ENCODE data around the gene MTX1.
"Not testable (repeated sequence)": the region's sequence is repeated elsewhere in the genome, so short reads cannot be mapped to it uniquely, and the experiment has no call there.

The MTX1 gene

GRCh38 chr1:155207806-155208540, 522 bp upstream of the MTX1 start, which contains the start of gene THBS3:
THBS3 (minus strand) TSS chr1:155207897; CDS start chr1:155207876, 21 bp downstream.
- no peak for DNase-seq (ENCODE audit: low read depth)

GRCh38 chr1:155209312-155209721, 822 bp downstream of the MTX1 start:
- no peak for DNase-seq (ENCODE audit: low read depth)

GRCh38 chr1:155210314-155211104, 2.0 kb downstream of the MTX1 start:
- DNase-seq (ENCODE audit: low read depth): no peak

GRCh38 chr1:155211381-155212050, 3.0 kb downstream of the MTX1 start:
- DNase-seq (ENCODE audit: low read depth): not testable (repeated sequence)

- not testable (repeated sequence) for DNase-seq (ENCODE audit: low read depth)
Measured at GRCh38 chr1:155212051-155212440, 3.6 kb downstream of the MTX1 start.

GRCh38 chr1:155214702-155215101, 6.2 kb downstream of the MTX1 start:
- DNase-seq (ENCODE audit: low read depth): not testable (repeated sequence)

DNA sequence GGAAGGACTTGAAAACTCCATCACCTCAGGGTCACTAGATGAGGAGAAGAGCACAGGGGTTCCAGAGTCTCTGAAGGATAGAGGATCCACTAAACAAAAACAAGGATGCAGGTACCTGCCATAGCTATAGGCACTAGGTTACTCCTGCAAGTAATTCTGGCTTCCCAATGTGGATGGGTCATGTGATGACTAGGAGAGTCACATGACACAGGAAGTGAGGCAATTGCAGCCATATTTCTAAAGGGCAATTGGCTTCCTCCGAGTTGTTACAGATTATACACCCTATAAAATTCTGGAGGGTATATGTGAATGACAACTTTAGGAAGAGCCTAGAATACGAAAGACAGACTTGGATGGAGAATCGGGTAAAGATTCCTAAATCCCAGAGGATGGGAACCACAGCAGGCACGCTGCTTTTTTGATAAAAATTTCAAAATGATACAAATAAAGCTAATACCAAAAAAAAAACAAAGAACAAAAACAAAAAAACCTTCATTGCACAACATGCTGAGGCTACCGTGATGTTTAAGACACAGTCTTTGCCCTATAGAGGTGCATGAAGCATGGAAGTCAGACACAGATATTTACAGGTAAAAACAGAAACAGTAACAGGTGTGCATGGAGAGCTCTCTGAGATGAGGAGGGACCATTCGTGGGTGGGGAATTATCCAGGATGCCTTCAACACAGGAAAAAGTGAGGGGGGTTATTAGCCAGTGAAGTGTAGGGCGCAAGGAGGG, 10.5 kb downstream of the MTX1 start:
- no peak for DNase-seq (ENCODE audit: low read depth)

DNA sequence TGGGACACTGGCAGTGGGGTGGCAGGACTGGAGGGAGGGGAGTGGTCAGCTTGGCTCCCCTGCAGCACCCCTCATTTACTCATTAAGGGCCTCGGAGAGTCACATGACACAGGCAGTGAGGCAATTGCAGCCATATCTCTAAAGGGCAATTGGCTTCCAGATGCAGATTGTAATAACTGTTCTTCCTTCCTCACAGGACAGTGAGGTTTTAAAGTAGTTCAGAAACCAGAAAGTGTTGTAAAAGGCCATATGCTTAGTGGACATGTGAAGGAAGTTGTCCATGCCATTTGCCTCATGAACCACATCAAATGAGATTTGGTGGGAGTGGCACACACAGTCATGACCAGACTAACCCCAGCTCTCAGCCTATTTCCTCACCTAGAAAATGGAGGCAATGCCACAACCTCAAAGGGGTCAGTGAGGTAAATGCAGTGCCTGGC, 11.1 kb downstream of the MTX1 start:
- DNase-seq (ENCODE audit: low read depth): no peak

- DNase-seq (ENCODE audit: low read depth): not testable (repeated sequence)
Measured at GRCh38 chr1:155220211-155220965, 11.9 kb downstream of the MTX1 start.

GRCh38 chr1:155223047-155223446, 14.6 kb downstream of the MTX1 start:
- no peak for DNase-seq (ENCODE audit: low read depth)

GRCh38 chr1:155225404-155225759, 16.9 kb downstream of the MTX1 start:
- not testable (repeated sequence) for DNase-seq (ENCODE audit: low read depth)

GRCh38 chr1:155226188-155226909, 17.9 kb downstream of the MTX1 start:
- DNase-seq (ENCODE audit: low read depth): peak; percentile 86

DNA sequence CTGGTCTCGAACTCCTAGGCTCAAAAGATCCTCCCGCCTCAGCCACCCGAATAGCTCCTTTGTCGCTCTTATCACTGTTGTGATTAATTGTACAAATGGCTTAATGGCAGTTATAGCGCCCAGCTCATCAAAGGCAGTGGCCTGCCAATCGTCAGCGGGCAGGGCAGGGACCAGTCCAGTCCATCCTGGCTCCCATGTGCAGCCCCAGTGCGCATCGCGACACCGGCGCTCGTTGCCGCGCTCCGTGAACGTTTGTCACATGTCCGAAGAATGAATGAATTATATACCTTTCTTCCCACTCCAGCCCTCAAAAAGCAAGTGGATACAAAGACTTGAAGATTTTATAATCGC, 18.4 kb downstream of the MTX1 start:
- DNase-seq (ENCODE audit: low read depth): peak; percentile 51

DNA sequence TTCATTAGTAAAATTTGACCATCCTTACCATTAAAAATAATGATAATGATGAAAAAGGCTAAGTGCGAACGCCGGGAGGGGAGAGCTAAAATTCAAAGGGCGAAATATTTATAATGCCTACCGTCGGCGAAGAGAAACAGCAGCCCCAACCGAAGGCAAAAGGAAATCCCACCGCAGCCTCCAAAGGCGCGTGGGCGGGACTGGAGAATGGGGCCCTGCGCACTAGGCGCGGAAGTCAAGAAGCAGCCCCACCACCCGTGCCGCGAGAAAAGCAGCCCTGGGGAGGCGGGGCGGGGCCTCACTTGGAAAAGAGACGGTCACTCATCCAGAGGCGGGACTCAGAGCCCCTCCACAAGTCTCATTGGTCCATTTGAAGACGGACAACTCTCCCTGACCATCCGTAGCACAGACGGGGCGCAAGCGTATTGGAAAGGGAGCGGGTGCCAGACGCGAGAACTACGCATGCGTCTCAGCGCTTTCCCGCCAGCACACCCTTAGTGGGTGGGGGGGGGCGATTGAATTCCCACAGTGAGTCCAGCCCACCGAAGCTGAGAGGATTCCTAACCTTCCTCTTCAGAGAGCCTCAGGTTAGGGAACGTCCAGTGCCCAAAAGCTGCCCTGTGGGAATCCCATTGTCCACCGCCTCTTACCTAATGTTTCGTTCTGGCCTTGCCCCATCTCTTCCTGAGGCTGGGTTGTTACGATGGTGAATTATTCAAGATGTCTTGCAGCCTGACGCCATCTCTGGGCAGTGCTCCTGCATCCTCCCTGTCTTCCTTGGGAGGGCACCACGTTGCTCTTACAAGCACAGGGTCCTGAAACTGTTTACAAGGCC, 19.0 kb downstream of the MTX1 start:
- DNase-seq (ENCODE audit: low read depth): peak; percentile 100

DNA sequence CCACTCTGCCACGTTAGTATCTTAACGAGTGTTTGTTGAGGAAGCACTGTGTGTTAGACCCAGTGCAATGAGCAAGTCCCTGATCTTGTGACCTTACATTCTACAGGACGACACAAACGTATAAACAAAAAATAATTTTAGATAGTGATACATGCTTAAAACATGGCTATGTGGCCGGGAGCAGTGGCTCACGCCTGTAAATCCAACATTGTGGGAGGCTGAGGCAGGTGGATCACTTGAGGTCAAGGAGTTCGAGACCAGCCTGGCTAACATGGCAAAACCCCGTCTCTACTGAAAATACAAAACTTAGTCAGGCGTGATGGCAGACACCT, 19.6 kb downstream of the MTX1 start:
- DNase-seq (ENCODE audit: low read depth): no peak

GRCh38 chr1:155231302-155231701, 22.8 kb downstream of the MTX1 start:
- DNase-seq (ENCODE audit: low read depth): not testable (repeated sequence)

GRCh38 chr1:155232001-155232978, 23.8 kb downstream of the MTX1 start:
- not testable (repeated sequence) for DNase-seq (ENCODE audit: low read depth)

DNA sequence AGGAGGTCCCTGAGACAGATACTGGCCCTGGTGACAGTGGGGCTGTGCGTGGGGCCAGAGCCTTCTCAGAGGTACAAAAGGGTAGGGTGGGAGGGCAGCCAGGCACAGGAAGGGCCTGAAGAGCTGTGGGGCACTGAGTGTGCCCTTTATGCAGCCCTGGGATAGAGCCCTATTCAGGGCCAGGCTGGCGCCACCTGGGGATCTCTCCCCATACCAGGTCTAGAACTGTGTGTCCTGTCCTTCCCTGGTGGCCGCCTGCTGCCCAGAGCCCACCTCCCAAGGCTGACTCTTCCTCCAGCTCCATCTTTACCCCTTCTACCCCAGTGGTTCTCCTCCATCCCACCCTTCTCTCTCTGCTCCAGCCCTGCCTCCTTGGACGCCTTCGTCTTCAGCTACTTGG, 25.0 kb downstream of the MTX1 start:
- not testable (repeated sequence) for DNase-seq (ENCODE audit: low read depth)

- not testable (repeated sequence) for DNase-seq (ENCODE audit: low read depth)
Measured at GRCh38 chr1:155235375-155235774, 26.9 kb downstream of the MTX1 start.

Measured in stimulated activated CD8-positive, alpha-beta memory T cell treated with anti-CD3 and anti-CD28 coated beads, Interleukin-4, amount 100 ng/mL, for 24 hours (primary cell).